HG02610 (cell line): ENCODE data around the gene NR2F6.
A peak's percentile ranks its signal among the peaks of the same experiment; 100 is the strongest.
"Not testable (repeated sequence)": the region's sequence is repeated elsewhere in the genome, so short reads cannot be mapped to it uniquely, and the experiment has no call there.

Experiments
- ATAC-seq: cut with Tn5 transposase; IDR thresholded peaks from one replicate; pipeline ENCODE4 v1.9.1; 2021; ENCODE audit warnings: mild to moderate bottlenecking, moderate library complexity; ENCODE audit not compliant: unreplicated experiment

The NR2F6 gene

DNA sequence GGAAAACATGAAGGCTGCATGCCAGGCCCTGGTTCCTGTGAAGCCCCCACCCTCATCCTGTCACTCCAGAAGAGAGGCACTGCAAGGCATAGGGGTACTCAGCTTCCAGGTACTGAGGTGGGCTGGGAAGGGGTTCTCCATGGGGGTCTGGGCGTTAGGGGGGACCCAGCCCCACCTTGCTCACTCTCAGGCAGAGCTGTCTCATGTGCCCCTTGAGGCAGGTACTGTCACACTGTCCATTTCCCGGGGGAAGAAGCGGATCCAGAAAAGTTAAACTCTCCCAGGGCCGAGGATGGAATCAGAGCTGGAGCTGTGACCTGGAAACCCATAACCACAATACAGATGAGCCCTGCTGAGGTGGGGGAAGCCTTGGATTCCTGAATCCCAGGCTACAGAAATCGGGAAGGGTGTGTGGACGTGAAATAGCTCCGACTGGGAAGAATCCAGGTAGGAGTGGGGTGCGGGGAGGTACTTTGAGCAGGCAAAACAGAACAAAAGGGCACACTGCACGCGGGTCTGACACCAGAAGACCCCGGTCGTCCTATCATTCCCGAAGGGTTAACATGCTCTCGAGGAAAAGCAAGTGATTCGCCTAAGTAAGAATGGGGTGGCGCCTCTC lies 31.1 kb downstream of the NR2F6 start:
- no peak for ATAC-seq

DNA sequence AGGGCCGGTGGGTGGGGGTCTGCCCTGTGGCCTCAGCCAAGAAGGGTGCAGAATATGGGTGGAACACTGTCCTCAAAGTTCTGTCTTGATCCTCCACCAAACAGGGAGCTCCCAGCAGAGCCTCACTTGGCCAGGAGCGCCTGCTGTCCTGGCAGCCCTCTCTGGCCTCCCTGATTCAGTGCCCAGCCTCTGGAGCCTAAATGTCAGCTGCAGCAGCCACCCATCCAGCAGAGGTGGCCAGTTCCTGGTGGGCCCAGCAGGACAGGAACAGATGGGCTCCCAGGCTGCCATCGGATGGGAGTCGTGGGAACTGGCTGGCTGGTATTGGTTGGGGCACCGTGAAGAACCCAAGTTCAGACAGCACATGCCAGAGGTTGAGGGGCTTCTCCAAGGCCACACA lies 32.4 kb downstream of the NR2F6 start:
- ATAC-seq = no peak

DNA sequence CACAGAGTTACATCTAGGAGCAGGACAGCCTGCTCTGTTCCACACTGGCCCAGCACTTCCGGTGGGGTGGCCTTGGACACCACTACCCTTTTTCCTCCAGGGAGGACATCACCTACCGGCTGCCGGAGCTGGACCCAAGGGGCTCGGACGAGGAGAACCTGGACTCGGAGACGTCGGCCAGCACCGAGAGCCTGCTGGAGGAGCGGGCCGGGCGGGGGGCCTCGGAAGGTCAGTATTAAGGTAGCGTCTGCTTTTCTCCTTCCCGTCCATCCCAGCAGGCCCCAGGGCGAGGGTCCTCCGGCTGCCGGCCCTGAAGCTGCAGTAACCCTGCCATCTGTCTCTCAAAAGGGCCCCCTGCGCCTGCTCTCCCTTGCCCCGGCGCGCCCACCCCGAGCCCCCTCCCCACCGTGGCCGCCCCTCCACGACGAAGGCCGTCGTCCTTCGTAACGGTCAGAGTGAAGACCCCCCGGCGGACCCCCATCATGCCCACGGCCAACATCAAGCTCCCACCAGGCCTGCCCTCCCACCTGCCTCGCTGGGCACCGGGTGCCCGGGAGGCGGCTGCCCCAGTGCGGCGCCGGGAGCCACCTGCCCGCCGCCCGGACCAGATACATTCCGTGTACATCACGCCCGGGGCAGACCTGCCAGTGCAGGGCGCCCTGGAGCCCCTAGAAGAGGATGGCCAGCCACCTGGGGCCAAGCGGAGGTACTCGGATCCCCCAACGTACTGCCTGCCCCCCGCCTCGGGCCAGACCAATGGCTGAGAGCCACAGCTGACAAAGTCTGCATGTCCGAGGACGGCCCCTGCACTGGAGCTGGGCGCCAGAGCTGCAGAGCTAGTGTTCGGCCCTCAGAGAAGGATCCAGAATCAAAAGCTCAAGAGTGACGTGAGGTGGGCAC lies 33.9 kb downstream of the NR2F6 start:
- ATAC-seq = no peak

DNA sequence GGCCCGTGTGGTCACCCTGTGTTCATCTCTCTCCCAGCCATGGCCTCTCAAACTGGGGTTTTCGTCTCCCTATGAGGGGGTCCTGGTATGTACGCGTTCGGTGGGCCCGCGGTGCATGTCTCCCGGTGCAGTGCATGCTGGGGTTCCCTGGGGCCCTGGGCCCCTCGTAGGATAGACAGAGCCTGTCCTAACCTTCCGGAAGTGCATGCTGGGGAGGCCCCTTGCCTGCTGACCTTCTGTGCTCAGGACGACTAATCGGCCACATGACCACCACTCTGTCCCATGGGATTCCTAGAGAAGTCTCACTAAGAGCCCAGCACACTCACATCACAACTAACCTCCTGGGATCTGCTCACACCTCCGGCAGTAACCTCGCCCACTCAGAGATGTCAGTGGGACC lies 35.4 kb downstream of the NR2F6 start:
- no peak for ATAC-seq

DNA sequence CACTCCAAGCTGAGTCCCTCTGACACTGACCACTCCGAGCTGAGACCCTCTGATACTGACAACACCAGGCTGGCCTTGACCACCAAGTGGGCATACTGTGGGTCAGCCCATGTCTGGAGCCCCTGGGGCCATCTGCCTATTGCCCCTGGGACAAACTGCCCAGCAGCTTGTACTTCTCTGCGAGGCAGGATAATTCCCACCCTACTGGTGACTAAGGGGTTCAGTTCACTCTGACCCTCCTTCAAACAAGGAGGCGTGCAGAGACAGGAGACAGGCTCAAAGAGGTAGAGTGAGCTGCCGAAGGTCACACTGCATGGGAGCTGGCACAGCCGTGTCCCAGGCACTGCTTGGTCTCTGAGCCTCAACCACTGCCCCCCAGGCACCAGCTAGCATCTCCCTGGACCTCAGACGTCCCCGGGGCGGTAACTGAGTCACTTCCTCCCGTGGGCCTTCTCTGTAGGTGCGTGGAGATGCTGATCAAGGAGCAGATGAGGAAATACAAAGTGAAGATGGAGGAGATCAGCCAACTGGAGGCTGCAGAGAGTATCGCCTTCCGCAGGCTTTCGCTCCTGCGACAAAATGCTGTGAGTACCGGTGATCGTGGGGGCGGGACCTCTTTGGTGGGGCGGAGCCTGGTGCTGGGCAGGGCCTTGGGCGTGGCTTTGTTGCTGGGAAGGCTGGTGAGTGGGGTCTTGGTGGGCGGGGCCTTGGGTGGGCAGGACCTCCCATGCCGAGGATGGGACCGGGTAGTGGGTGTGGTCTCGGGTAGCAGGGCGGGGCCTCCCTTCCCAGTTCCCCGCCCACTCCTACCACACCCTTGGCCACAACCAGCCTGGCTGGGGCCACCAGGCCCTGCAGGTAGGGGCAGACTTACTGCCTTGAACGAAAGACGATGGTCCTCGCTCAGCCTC lies 36.3 kb downstream of the NR2F6 start:
- ATAC-seq = no peak

DNA sequence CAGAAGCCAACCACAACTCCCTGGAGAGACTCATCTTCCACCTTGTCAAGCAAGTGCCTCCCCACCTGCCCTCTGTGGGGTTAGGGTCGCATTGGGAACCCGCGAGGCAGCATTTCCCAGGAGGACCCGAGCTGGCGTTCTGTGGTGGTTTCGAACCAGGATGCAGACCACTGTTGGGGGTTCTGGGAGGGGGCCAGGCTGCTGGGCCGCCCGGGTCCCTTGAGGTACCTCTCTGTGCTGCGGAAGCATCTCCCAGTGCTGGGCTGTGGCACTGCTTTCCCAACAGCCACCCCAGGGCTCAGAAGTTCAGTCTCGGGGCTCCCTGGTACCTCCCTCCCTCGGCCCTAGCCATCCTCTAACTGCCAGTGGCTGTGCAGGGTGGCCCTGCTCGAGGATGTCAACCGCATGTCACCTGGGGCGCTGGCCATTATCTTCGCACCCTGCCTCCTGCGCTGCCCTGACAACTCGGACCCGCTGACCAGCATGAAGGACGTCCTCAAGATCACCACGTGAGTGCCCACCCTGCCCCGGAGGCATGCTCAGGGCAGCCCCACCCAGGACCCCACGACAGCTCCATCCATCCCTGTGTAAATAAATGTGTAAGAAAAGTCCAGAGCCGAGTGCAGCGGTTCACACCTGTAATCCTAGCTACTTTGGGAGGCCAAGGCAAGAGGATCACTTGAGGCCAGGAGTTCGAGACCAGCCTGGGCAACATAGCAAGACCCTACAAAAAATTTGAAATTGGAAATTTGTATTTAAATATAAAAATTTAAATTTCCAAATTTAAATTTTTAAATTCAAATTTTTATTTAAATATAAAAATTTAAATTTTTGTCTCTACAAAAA lies 38.8 kb downstream of the NR2F6 start:
- ATAC-seq = no peak

DNA sequence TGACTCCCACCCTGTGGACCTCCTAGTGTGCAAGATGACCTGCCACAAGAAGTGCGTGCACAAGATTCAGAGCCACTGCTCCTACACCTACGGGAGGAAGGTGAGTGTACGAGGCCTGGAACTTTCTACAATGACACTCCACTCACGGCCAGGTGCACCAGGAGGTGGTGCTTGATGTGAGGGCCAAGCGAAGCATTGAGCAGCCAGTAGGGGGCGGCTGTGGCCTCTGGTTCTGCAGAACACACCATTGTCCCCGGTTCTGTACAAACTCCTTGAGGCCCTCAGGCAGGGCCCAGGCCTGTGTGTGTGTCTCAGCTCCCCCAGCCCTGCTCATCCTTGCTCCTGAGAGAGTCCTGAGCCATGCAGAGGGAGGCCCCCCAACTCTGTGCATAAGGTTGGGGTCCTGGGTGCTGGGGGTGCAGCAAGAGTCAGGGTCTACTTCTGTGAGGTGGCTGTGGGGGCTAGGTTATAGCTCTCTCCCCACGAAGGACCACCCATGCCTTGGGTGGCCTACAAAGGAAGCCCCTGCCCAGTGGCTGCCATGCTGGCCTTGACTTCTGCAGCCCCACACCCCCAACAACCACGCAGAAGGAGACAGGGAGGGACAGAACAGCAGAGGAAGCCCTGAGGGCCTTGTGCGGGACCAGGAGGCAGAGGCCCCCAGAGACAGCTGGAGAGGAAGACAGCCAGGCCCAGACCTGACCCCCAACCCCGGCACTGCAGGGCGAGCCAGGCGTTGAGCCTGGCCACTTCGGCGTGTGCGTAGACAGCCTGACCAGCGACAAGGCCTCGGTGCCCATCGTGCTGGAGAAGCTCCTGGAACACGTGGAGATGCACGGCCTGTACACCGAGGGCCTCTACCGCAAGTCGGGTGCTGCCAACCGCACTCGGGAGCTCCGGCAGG lies 40.2 kb downstream of the NR2F6 start:
- ATAC-seq = no peak

DNA sequence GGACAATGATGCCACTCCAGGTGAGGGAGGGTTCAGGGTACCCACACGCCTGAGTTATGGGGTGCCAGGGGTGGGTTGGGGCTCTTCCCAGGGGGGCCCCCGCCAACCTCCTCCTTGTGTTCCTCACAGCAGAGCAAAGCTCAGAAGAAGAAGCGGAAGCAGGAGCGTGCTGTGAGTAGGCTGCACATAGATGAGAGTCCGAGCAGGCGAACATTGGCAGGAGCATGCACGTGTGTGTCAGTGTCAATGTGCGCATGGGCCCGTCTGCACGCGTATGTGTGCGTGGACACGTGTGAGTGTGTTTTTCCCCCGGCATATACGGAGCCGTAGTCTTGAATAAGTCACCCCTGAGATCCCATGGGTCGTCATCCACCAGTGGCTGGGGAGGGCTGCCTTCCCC lies 43.0 kb downstream of the NR2F6 start:
- no peak for ATAC-seq

DNA sequence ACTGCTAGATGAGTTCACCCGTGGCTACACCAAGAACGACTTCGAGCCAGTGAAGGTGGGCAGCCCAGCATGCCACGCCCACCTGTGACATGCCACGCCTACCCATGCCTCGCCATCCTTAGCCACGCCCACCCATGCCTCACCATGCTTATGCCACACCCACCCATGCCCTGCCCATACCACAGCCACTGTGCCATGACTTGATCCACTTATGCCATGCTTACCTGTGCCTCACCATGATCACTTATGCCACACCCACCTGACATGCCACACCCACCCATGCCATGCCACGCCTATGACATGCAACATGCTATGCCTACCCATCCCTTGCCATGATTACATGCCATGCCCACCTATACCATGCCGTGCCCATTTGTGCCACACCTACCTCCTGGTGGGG lies 43.5 kb downstream of the NR2F6 start:
- ATAC-seq = no peak

DNA sequence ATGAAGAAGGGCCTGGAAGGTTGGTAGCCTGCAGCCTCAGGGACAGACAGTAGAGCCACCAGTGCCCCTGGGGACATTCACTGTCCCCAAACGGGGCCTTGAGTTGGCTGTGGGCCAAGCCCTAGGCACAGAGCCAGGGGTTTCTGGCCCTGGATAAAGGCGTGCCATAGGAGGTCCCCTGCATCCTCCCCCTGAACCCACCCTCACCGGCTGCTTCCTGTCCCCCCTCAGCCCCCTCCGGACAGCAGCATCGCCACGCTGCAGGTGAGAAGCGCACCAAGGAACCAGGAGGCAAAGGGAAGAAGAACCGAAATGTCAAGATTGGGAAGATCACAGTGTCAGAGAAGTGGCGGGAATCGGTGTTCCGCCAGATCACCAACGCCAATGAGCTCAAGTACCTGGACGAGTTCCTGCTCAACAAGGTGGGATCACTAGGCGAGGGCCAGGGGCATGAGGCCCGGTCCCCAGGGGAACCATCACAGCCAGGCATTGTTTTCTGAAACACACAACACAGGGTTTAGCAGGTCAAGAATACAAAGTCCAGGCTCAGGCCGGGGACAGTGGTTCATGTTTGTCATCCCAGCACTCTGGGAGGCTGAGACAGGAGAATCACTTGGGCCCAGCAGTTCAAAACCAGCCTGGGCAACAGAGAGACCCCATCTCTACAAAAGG lies 45.2 kb downstream of the NR2F6 start:
- ATAC-seq = no peak

DNA sequence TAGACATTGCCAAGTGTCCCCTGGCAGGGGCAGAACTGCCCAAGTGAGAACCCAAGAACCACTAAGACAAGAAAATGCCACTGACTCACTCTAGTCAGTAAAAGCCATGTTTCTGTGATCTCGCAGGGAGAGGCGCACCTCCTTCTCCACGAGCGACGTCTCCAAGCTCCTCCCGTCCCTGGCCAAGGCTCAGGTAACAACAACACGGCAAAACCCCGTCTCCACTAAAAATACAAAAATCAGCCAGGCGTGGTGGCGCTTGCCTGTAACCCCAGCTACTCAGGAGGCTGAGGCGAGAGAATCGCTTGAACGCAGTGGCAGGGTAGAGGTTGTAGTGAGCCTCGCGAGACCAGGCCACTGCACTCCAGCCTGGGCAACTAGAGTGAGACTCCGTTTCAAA lies 48.1 kb downstream of the NR2F6 start:
- no peak for ATAC-seq

DNA sequence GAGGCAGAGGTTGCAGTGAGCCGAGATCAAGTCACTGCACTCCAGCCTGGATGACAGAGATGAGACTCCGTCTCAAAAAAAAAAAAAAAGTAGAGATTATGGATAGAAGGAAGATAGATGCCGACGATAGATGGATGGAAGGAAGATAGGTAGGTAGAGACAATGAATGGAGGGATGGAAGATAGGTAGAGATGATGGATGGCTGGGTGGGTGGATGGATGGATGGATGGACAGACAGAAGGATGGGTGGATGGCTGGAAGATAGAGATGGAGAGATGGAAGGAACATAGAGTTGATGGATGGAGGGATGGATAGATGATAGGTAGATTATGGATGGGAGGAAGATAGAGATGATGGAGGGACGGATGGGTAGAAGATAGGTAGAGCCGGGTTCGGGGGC lies 49.1 kb downstream of the NR2F6 start:
- ATAC-seq = no peak

DNA sequence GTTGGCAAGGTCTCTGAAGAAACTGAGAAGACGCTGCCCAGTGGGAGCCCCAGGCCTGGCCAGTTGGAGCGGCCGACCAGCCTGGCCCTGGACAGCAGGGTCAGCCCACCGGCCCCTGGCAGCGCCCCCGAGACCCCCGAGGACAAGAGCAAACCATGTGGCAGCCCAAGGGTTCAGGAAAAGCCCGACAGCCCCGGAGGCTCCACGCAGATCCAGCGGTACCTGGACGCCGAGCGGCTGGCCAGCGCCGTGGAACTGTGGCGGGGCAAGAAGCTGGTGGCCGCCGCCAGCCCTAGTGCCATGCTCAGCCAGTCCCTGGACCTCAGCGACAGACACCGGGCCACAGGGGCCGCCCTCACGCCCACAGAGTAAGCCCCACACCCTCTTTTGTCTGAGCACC lies 50.6 kb downstream of the NR2F6 start:
- ATAC-seq = no peak

DNA sequence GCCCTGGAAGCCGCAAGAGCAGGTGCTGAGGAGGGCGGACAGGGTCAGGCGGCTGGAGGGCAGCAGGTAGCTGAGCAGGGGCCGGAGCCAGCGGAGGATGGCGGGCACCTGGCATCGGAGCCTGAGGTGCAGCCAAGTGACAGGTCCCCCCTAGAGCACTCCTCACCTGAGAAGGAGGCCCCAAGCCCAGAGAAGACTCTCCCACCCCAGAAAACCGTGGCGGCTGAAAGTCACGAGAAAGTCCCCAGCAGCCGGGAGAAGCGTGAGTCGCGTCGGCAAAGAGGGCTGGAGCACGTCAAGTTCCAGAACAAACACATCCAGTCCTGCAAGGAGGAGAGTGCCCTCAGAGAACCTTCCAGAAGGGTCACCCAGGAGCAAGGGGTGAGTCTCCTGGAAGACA lies 51.1 kb downstream of the NR2F6 start:
- ATAC-seq = no peak

DNA sequence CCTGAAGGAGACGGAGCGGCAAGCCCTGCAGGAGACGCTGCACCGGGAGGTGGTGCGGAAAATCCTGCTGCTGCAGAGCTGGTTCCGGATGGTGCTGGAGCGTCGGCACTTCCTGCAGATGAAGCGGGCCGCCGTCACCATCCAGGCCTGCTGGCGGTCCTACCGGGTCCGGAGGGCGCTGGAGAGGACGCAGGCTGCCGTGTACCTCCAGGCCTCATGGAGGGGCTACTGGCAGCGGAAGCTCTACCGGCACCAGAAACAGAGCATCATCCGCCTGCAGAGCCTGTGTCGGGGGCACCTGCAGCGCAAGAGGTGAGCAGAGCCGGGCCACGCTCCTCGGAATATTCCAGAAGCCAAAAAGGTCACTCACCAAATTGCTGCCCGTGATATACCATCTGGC lies 53.0 kb downstream of the NR2F6 start:
- no peak for ATAC-seq

DNA sequence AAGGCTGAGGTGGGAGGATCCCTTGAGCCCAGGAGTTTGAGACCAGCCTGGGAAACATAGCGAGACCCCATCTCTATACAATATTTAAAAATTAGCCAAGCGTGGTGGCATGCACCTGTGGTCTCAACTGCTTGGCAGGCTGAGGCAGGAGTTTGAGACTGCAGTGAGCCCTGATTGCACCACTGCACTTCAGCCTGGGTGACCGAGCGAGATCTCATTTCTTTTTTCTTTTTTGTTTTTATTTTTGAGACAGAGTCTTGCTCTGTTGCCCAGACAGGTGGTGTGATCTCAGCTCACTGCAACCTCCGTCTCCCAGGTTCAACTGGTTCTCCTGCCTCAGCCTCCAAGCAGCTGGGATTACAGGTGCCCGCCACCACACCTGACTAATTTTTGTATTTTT lies 54.0 kb downstream of the NR2F6 start:
- ATAC-seq = not testable (repeated sequence)

DNA sequence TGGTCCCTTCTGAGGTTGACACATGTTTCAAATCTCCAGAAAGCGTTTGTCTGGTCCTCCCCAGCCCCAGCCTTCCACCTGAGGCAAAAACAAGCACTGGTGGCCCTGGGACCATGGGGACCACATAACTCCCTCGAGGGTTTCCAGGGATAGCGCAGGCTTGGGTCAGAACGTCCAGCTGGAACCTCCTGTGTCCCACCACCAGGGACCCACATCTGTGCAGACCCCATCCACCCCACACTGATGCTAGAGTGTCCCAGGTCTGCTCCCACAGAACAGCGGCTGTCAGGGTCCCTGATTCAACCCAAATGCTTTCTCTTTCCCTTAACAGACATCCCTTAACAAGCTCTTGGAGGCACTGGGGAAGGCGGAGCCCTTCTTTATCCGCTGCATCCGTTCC lies 60.1 kb downstream of the NR2F6 start:
- no peak for ATAC-seq

DNA sequence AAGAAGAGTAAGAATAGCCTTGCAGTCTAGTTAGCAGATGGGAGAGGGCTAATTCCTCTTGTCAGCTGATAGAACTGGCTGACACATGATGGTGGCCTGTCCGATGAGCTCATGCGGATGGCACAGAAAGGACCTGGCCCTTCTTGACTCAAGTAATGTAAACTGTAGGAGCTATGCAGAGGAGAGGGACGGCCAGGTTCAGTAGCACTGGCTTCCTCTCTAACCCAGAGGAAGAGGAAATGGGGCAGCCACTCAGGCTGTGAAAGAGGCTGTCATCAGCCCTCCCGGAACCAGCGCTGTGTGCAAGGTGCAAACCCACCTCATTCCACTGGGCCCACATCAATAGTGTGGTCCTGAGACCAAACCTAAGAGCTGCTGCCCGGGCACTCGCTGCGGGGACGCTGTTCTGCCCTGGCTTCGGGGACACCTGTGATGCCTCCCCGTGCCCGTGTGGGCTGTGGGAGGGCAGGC lies 61.3 kb downstream of the NR2F6 start:
- peak; percentile 29 for ATAC-seq

DNA sequence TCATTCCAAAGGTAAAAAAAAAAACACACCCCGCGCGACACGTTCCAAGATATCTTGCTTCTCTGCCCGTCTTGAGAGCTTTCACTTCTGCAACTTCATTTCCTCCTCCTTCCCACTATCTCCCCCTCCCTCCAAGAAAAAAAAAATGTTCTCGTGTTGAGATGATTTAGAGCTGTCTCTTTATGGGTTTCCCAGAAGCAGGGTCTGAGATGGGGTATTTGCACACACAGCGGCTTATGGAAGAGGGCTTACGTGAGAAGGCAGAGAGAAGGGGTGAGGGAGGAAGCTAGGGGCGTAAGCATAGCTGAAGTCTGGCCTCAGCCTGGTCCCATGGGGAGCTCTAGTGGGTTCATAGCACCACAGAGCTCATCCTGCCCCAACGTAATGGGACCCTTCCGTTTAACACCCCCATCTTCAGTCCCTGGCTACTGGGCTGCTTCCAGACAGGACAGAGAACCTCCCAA lies 61.8 kb downstream of the NR2F6 start:
- ATAC-seq = peak; percentile 74
